ENCODE results near the gene TMEM176B. TPM values are rescaled to one million over a fixed set of nuclear protein-coding genes. Genes with fewer than 3 reads are reported as not detected.

Gene TMEM176B
- total and polyA plus RNA-seq, 2 donors (not counting 3 experiments of a cell fraction or from before 2014, with no cell fraction given): 0.23 TPM; not detected in 1

DNA sequence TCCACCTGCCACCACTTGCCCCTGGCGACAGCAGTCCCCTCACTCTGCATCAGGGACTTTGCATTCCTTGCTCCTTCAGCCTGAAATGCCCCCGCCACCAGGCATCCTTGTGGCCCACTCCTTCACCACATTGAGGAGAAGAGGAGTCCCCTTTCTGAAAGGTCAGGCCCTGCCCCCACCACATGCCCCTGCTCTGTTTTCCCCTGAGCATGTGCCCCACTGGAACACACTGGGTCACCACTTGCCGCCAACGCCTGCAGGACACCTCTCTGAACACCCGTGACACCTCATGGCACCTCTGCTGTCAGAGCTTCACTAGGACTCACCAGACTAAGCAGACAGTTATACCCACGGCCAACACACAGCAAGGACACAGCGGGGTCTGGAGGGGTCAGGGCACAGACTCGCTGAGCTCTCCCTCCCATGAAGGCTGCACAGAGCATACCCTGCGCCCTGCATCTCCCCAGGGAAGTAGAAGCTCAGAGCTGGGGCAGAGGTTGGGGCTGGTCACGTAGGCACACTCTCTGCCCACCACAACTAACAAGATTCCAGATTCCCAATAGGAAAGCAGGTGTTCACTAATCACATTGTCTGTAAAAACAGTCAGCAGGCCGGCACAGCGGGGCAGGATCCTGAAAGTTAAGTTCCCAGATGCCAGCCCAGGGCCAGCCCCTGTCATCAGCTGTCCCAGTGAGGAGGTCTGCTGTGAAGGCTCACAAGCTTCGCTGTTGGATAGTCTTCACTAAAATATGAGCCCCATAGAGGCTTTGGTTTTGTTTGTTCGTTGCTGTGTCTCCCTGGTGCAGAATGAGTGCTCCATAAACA lies 46.3 kb upstream of the TMEM176B start:
- dilution Hi-C loops (cut with MboI; ENCODE audit: extremely low pct_ligation_motif_present, low sequenced_read_pairs): no loop called here
- no TSS peak for BruUV-seq (replicated peaks)
- H3K27ac ChIP-seq (ENCODE audit: insufficient read depth, low read depth, low read length): no peak overlapping the region
- TF ChIP-seq JUN (IDR thresholded peaks at IDR 0.05; ENCODE audit: borderline replicate concordance, insufficient read depth, insufficient read length, low read depth) (no peak), MYC (IDR thresholded peaks at IDR 0.05; ENCODE audit: low read depth, low read length) (no peak), MAX (IDR thresholded peaks at IDR 0.05; ENCODE audit: insufficient read depth, insufficient read length) (no peak), FOS (IDR thresholded peaks at IDR 0.05; ENCODE audit: borderline replicate concordance, insufficient read depth, low read length) (no peak), POLR2A (IDR thresholded peaks at IDR 0.05; ENCODE audit: low read depth, low read length) (no peak), EZH2 (IDR thresholded peaks at IDR 0.05; ENCODE audit: borderline replicate concordance, low read depth, low read length, severe bottlenecking) (no peak), GATA2 (IDR thresholded peaks at IDR 0.05; ENCODE audit: insufficient read depth, insufficient read length, low read depth, low read length) (no peak), POLR2AphosphoS5 (IDR thresholded peaks at IDR 0.05; ENCODE audit: insufficient read depth, low read depth, low read length) (no peak)
- TF ChIP-seq, protein P1, sequence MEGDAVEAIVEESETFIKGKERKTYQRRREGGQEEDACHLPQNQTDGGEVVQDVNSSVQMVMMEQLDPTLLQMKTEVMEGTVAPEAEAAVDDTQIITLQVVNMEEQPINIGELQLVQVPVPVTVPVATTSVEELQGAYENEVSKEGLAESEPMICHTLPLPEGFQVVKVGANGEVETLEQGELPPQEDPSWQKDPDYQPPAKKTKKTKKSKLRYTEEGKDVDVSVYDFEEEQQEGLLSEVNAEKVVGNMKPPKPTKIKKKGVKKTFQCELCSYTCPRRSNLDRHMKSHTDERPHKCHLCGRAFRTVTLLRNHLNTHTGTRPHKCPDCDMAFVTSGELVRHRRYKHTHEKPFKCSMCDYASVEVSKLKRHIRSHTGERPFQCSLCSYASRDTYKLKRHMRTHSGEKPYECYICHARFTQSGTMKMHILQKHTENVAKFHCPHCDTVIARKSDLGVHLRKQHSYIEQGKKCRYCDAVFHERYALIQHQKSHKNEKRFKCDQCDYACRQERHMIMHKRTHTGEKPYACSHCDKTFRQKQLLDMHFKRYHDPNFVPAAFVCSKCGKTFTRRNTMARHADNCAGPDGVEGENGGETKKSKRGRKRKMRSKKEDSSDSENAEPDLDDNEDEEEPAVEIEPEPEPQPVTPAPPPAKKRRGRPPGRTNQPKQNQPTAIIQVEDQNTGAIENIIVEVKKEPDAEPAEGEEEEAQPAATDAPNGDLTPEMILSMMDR (IDR thresholded peaks at IDR 0.05; ENCODE audit: extremely low read depth in 1 of 2, insufficient read depth in 1 of 2, low read depth in 1 of 2, low read length in 2 of 2): no peak
- POLR2A ChIA-PET: no interaction called here
- H3K79me2 ChIP-seq (ENCODE audit: control insufficient read depth, insufficient read depth, low read length): no peaks in the 10 kb centered on the region
- no peak overlapping the region for H2AFZ ChIP-seq (ENCODE audit: low read depth, low read length)
- CTCF ChIA-PET: interaction anchor here (1.0 kb wide), 1 partner anchor 30 kb away, joined by 3 read pairs; no protein-coding TSS in a partner anchor
- no peak overlapping the region for H3K4me3 ChIP-seq (replicated peaks in 1 of 3; ENCODE audit: insufficient read depth in 1 of 3, low read depth in 1 of 3, low read length in 3 of 3)
- H3K9me3 ChIP-seq (replicated peaks; ENCODE audit: control insufficient read depth, insufficient read depth, low read length): no peaks in the 10 kb centered on the region
- no peak overlapping the region for H3K4me2 ChIP-seq (ENCODE audit: insufficient read depth, low read length)
- no peak for FAIRE-seq
- DNase-seq (ENCODE audit: low read depth, low spot score): no peak
- no peaks in the 10 kb centered on the region for H3K9me1 ChIP-seq (replicated peaks; ENCODE audit: control insufficient read depth, extremely low read depth, insufficient read depth, low read length)
- no peaks in the 10 kb centered on the region for H4K20me1 ChIP-seq (replicated peaks; ENCODE audit: control insufficient read depth, extremely low read depth, insufficient read depth, low read length)
- H3K4me1 ChIP-seq (ENCODE audit: control insufficient read depth, extremely low read depth, insufficient read depth, low read length): no peaks in the 10 kb centered on the region
- H3K36me3 ChIP-seq (ENCODE audit: control insufficient read depth in 2 of 2, extremely low read depth in 1 of 2, insufficient read depth in 2 of 2, low read length in 2 of 2): no peaks in the 10 kb centered on the region
- intact Hi-C loops (cut with micrococcal nuclease): no loop called here
- peaks cover 3 to 4% of the 10 kb centered on the region in 2 experiments for H3K27me3 ChIP-seq (ENCODE audit: control insufficient read depth in 2 of 2, insufficient read depth in 2 of 2, low read length in 2 of 2)
- no peak overlapping the region for H3K9ac ChIP-seq (replicated peaks; ENCODE audit: extremely low read depth, insufficient read depth, low read length)
